Measurements from ENCODE around the gene ISG15. TPM values are rescaled to one million over a fixed set of nuclear protein-coding genes. Genes with fewer than 3 reads are reported as not detected.
A peak's percentile ranks its signal among the peaks of the same experiment; 100 is the strongest.

The ISG15 gene
- total RNA-seq, 1 donor, result 90.5 TPM

DNA sequence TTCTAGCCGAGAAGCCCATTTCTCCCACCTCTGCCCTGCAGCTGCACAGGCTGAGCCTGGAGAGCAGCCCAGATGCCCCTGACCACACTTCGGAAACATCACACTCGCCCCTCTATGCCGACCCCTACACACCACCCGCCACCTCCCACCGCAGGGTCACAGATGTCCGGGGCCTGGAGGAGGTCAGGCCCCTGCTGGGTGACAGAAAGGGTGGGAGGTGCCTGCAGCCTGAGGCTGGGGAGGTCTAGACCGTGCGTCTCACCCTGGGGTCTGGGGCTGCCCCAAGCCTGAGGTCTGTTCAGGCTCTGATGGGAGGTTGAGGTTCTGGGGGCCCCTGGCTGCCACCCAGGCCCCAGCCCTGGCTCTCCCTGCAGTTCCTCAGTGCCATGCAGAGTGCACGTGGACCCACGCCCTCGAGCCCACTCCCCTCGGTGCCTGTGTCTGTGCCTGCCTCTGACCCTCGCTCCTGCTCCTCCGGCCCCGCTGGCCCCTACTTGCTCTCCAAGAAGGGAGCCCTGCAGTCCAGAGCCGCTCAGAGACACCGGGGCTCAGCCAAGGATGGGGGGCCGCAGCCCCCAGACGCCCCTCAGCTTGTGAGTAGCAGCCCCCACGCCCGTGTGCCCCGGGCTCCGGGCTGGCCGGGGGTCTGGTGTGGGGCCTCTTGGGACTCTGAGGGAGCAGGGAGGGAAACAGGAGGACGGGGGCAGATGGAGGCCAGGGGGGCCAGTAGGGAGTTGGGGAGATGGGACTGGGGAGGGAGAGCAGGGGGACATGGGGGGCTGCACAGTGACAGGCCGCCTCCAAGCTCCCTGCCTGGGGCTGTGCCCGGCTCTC is 39.6 kb upstream of the ISG15 start:
- no peaks in the 10 kb centered on the region for H3K79me2 ChIP-seq (ENCODE audit: insufficient read depth, low read length)
- H3K27ac ChIP-seq (ENCODE audit: low read depth, low read length), result no peak overlapping the region
- no peaks in the 10 kb centered on the region for H4K20me1 ChIP-seq (ENCODE audit: insufficient read depth, low read length)
- H2AFZ ChIP-seq (ENCODE audit: low read length), result no peak overlapping the region
- no peaks in the 10 kb centered on the region for H3K4me1 ChIP-seq (ENCODE audit: insufficient read depth, low read length)
- TF ChIP-seq, protein P1, sequence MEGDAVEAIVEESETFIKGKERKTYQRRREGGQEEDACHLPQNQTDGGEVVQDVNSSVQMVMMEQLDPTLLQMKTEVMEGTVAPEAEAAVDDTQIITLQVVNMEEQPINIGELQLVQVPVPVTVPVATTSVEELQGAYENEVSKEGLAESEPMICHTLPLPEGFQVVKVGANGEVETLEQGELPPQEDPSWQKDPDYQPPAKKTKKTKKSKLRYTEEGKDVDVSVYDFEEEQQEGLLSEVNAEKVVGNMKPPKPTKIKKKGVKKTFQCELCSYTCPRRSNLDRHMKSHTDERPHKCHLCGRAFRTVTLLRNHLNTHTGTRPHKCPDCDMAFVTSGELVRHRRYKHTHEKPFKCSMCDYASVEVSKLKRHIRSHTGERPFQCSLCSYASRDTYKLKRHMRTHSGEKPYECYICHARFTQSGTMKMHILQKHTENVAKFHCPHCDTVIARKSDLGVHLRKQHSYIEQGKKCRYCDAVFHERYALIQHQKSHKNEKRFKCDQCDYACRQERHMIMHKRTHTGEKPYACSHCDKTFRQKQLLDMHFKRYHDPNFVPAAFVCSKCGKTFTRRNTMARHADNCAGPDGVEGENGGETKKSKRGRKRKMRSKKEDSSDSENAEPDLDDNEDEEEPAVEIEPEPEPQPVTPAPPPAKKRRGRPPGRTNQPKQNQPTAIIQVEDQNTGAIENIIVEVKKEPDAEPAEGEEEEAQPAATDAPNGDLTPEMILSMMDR (IDR thresholded peaks at IDR 0.05; ENCODE audit: extremely low read depth, low read depth, low read length), result no peak
- H3K36me3 ChIP-seq (ENCODE audit: insufficient read depth, low read length), result no peaks in the 10 kb centered on the region
- no peaks in the 10 kb centered on the region for H3K9me3 ChIP-seq (ENCODE audit: low read depth, low read length)
- peak; percentile 83 for DNase-seq (ENCODE audit: insufficient read length, low spot score, missing footprints)
- H3K4me2 ChIP-seq (ENCODE audit: insufficient read depth, low read length), result no peak overlapping the region
- no peak overlapping the region for H3K4me3 ChIP-seq (ENCODE audit: insufficient read depth, low read length)
- no peaks in the 10 kb centered on the region for H3K27me3 ChIP-seq (ENCODE audit: insufficient read depth, low read length)

DNA sequence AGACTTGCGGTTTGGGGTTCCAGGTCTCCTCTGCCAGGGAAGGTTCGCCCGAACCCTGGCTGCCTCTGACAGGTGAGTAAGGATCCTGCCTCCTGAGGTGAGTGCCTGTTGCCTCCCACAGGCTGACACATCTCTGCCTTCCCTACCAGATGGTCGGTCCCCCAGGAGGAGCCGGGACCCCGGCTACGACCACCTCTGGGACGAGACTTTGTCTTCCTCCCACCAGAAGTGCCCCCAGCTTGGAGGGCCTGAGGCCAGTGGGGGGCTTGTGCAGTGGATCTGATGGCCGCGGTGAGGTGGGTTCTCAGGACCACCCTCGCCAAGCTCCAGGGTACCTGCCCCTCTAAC is 39.0 kb upstream of the ISG15 start:
- Histone ChIP-seq H3K4me1 (ENCODE audit: insufficient read depth, low read length) (no peaks in the 10 kb centered on the region), H2AFZ (ENCODE audit: low read length) (no peak overlapping the region), H3K9me3 (ENCODE audit: low read depth, low read length) (no peaks in the 10 kb centered on the region), H3K27ac (ENCODE audit: low read depth, low read length) (no peak overlapping the region), H3K4me3 (ENCODE audit: insufficient read depth, low read length) (no peak overlapping the region), H4K20me1 (ENCODE audit: insufficient read depth, low read length) (no peaks in the 10 kb centered on the region), H3K36me3 (ENCODE audit: insufficient read depth, low read length) (no peaks in the 10 kb centered on the region), H3K27me3 (ENCODE audit: insufficient read depth, low read length) (no peaks in the 10 kb centered on the region), H3K4me2 (ENCODE audit: insufficient read depth, low read length) (no peak overlapping the region), H3K79me2 (ENCODE audit: insufficient read depth, low read length) (no peaks in the 10 kb centered on the region)
- DNase-seq (ENCODE audit: insufficient read length, low spot score, missing footprints), result peak; percentile 86
- TF ChIP-seq, protein P1 (IDR thresholded peaks at IDR 0.05; ENCODE audit: extremely low read depth, low read depth, low read length), result no peak

DNA sequence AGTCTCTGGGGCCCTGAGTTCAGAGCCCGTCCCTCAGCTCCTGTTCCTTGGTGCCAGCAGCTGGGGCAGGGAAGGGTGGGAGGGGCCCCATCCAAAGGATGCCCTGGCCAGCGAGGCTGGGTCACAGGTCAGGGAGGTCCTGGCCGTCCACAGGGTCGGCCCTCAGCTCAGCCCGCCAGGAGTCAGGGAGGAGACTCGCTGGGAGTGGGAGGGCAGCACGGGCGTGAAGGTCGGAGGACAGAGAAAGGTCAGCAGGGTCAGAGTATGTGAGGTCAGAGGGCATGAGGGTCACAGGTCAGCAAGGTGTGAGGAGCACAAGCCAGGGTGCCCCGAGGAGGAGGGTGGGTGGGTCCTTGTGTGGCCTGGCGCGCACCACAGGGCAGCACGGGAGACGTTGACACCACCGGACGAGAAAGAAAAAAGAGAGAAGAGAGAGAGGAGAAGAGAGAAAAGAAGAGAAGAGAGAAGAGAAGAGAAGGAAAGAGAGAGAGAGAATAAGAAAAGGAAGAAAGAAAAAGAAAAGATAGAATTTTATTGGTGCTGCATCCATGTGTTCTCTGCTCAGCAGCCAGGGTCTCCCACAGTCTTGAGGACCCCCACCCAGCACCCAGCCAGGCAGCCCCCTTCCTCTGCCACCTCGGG is 38.5 kb upstream of the ISG15 start:
- DNase-seq (ENCODE audit: insufficient read length, low spot score, missing footprints), result peak; percentile 75
- H4K20me1 ChIP-seq (ENCODE audit: insufficient read depth, low read length), result no peaks in the 10 kb centered on the region
- no peaks in the 10 kb centered on the region for H3K79me2 ChIP-seq (ENCODE audit: insufficient read depth, low read length)
- TF ChIP-seq, protein P1 (IDR thresholded peaks at IDR 0.05; ENCODE audit: extremely low read depth, low read depth, low read length), result no peak
- H2AFZ ChIP-seq (ENCODE audit: low read length), result no peak overlapping the region
- H3K27me3 ChIP-seq (ENCODE audit: insufficient read depth, low read length), result no peaks in the 10 kb centered on the region
- no peaks in the 10 kb centered on the region for H3K9me3 ChIP-seq (ENCODE audit: low read depth, low read length)
- no peak overlapping the region for H3K4me3 ChIP-seq (ENCODE audit: insufficient read depth, low read length)
- H3K4me2 ChIP-seq (ENCODE audit: insufficient read depth, low read length), result no peak overlapping the region
- no peak overlapping the region for H3K27ac ChIP-seq (ENCODE audit: low read depth, low read length)
- H3K4me1 ChIP-seq (ENCODE audit: insufficient read depth, low read length), result no peaks in the 10 kb centered on the region
- no peaks in the 10 kb centered on the region for H3K36me3 ChIP-seq (ENCODE audit: insufficient read depth, low read length)

DNA sequence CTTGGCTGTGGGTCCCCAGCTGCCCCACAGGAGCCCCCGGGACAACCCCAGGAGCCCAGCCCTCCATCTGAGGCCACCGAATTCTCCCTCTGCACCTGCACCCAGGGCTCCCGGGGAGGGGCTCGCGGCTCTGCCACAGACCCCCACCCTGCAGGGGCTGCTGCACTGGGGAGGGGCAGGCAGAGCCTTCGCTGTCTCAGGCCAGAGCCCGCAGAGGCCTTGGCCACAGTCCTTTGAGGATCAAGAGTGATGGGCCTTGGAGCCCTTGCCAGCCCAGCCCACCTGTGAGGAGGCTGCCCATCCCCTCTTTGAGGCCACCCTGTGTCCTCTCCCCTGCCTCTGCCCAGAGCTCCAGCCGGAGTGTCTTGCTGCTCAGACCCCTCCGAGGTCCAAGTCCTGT is 37.9 kb upstream of the ISG15 start:
- TF ChIP-seq, protein P1 (IDR thresholded peaks at IDR 0.05; ENCODE audit: extremely low read depth, low read depth, low read length), result no peak
- no peaks in the 10 kb centered on the region for H3K9me3 ChIP-seq (ENCODE audit: low read depth, low read length)
- no peaks in the 10 kb centered on the region for H4K20me1 ChIP-seq (ENCODE audit: insufficient read depth, low read length)
- DNase-seq (ENCODE audit: insufficient read length, low spot score, missing footprints), result peak; percentile 84
- no peaks in the 10 kb centered on the region for H3K79me2 ChIP-seq (ENCODE audit: insufficient read depth, low read length)
- no peak overlapping the region for H3K4me3 ChIP-seq (ENCODE audit: insufficient read depth, low read length)
- no peaks in the 10 kb centered on the region for H3K27me3 ChIP-seq (ENCODE audit: insufficient read depth, low read length)
- H3K36me3 ChIP-seq (ENCODE audit: insufficient read depth, low read length), result no peaks in the 10 kb centered on the region
- no peaks in the 10 kb centered on the region for H3K4me1 ChIP-seq (ENCODE audit: insufficient read depth, low read length)
- no peak overlapping the region for H2AFZ ChIP-seq (ENCODE audit: low read length)
- H3K27ac ChIP-seq (ENCODE audit: low read depth, low read length), result no peak overlapping the region
- H3K4me2 ChIP-seq (ENCODE audit: insufficient read depth, low read length), result no peak overlapping the region
